Activated naive CD8-positive, alpha-beta T cell treated with anti-CD3 and anti-CD28 coated beads, Interleukin-2, amount 50 U/mL, for 24 hours (primary cell): Measurements from ENCODE around the gene PTGER1.
"Not testable (repeated sequence)": the region's sequence is repeated elsewhere in the genome, so short reads cannot be mapped to it uniquely, and the experiment has no call there.

Source experiments
- ATAC-seq: fragments of 150-1000 bp; cut with Tn5 transposase; one replicate; pipeline ENCODE4 v1.10.0; 2021
- DNase-seq: peaks from one replicate; pipeline ENCODE4 v3.0.0; 2021
- H3K27ac Mint-ChIP-seq: one replicate; pipeline ENCODE4 v1.8.0; 2021; ENCODE audit warnings: mild to moderate bottlenecking, mixed read lengths
- H3K27me3 Mint-ChIP-seq: one replicate; pipeline ENCODE4 v1.8.0; 2021; ENCODE audit warnings: mixed read lengths
- H3K36me3 Mint-ChIP-seq: one replicate; pipeline ENCODE4 v1.8.0; 2021; ENCODE audit warnings: low read depth, mixed read lengths
- H3K4me1 Mint-ChIP-seq: one replicate; pipeline ENCODE4 v1.8.0; 2021; ENCODE audit warnings: mixed read lengths
- H3K4me3 Mint-ChIP-seq: one replicate; pipeline ENCODE4 v1.8.0; 2021; ENCODE audit warnings: mild to moderate bottlenecking, moderate library complexity, mixed read lengths
- H3K9me3 Mint-ChIP-seq: one replicate; pipeline ENCODE4 v1.8.0; 2021; ENCODE audit warnings: mixed read lengths

The PTGER1 gene

GRCh38 chr19:14473073-14473977, 1.8 kb downstream of the PTGER1 start:
- DNase-seq = no peak
- peaks cover 18% of the 10 kb centered on the region for H3K27me3 Mint-ChIP-seq

GRCh38 chr19:14472202-14472938, 2.8 kb downstream of the PTGER1 start:
- Mint-ChIP-seq H3K9me3 (no peaks in the 10 kb centered on the region), H3K27ac (no peak overlapping the region), H3K36me3 (peaks cover 8% of the 10 kb centered on the region), H3K4me3 (no peak overlapping the region), H3K27me3 (peaks cover 18% of the 10 kb centered on the region), H3K4me1 (peaks cover 32% of the 10 kb centered on the region)
- DNase-seq (peak; percentile 95), ATAC-seq (peak; percentile 52)

More at GRCh38 chr19:14473073-14473977, 1.8 kb downstream of the PTGER1 start:
- Mint-ChIP-seq H3K27ac (no peak overlapping the region), H3K36me3 (peaks cover 6% of the 10 kb centered on the region), H3K9me3 (no peaks in the 10 kb centered on the region), H3K4me3 (no peak overlapping the region), H3K4me1 (peaks cover 32% of the 10 kb centered on the region)
- no peak for ATAC-seq

GRCh38 chr19:14471436-14472187, 3.5 kb downstream of the PTGER1 start:
- H3K27ac Mint-ChIP-seq = no peak overlapping the region
- ATAC-seq (no peak), DNase-seq (no peak)
- H3K27me3 Mint-ChIP-seq = peaks cover 18% of the 10 kb centered on the region
- H3K4me3 Mint-ChIP-seq = no peak overlapping the region
- H3K4me1 Mint-ChIP-seq = peaks cover 31% of the 10 kb centered on the region
- H3K9me3 Mint-ChIP-seq = no peaks in the 10 kb centered on the region
- peaks cover 8% of the 10 kb centered on the region for H3K36me3 Mint-ChIP-seq

- H3K27me3 Mint-ChIP-seq = peaks cover 16% of the 10 kb centered on the region
- H3K9me3 Mint-ChIP-seq = no peaks in the 10 kb centered on the region
- H3K4me3 Mint-ChIP-seq = no peak overlapping the region
- no peak overlapping the region for H3K27ac Mint-ChIP-seq
- ATAC-seq (no peak), DNase-seq (no peak)
- H3K36me3 Mint-ChIP-seq = peaks cover 8% of the 10 kb centered on the region
- H3K4me1 Mint-ChIP-seq = peaks cover 18% of the 10 kb centered on the region
Measured at GRCh38 chr19:14470031-14470876, 4.9 kb downstream of the PTGER1 start.

GRCh38 chr19:14467816-14468215, 7.3 kb downstream of the PTGER1 start:
- H3K36me3 Mint-ChIP-seq = peaks cover 9% of the 10 kb centered on the region
- ATAC-seq (no peak), DNase-seq (no peak)
- H3K27ac Mint-ChIP-seq = no peak overlapping the region
- H3K4me1 Mint-ChIP-seq = peaks cover 5% of the 10 kb centered on the region
- peaks cover 3% of the 10 kb centered on the region for H3K27me3 Mint-ChIP-seq
- no peak overlapping the region for H3K4me3 Mint-ChIP-seq
- H3K9me3 Mint-ChIP-seq = no peaks in the 10 kb centered on the region

GRCh38 chr19:14467391-14467790, 7.8 kb downstream of the PTGER1 start:
- no peak overlapping the region for H3K4me3 Mint-ChIP-seq
- DNase-seq (no peak), ATAC-seq (no peak)
- peaks cover 4% of the 10 kb centered on the region for H3K4me1 Mint-ChIP-seq
- peaks cover 13% of the 10 kb centered on the region for H3K36me3 Mint-ChIP-seq
- no peaks in the 10 kb centered on the region for H3K9me3 Mint-ChIP-seq
- H3K27ac Mint-ChIP-seq = no peak overlapping the region
- H3K27me3 Mint-ChIP-seq = no peaks in the 10 kb centered on the region

- Mint-ChIP-seq H3K9me3 (no peaks in the 10 kb centered on the region), H3K4me1 (peaks cover 5% of the 10 kb centered on the region), H3K27me3 (no peaks in the 10 kb centered on the region), H3K4me3 (no peak overlapping the region), H3K27ac (no peak overlapping the region), H3K36me3 (peaks cover 27% of the 10 kb centered on the region)
- DNase-seq (no peak), ATAC-seq (no peak)
Measured at GRCh38 chr19:14463747-14464146, 11.4 kb downstream of the PTGER1 start.

- not testable (repeated sequence) for ATAC-seq, H3K27ac Mint-ChIP-seq, H3K4me1 Mint-ChIP-seq
Measured at GRCh38 chr19:14462401-14462800, 12.8 kb downstream of the PTGER1 start.

GRCh38 chr19:14460935-14461334, 14.2 kb downstream of the PTGER1 start:
- peaks cover 25% of the 10 kb centered on the region for H3K36me3 Mint-ChIP-seq
- no peaks in the 10 kb centered on the region for H3K9me3 Mint-ChIP-seq
- H3K27ac Mint-ChIP-seq = no peak overlapping the region
- DNase-seq (no peak), ATAC-seq (no peak)
- no peak overlapping the region for H3K4me3 Mint-ChIP-seq
- H3K27me3 Mint-ChIP-seq = no peaks in the 10 kb centered on the region
- peaks cover 5% of the 10 kb centered on the region for H3K4me1 Mint-ChIP-seq

More at GRCh38 chr19:14462401-14462800, 12.8 kb downstream of the PTGER1 start:
- not testable (repeated sequence) for H3K27me3 Mint-ChIP-seq, DNase-seq, H3K4me3 Mint-ChIP-seq, H3K9me3 Mint-ChIP-seq
- peaks cover 25% of the 10 kb centered on the region for H3K36me3 Mint-ChIP-seq

GRCh38 chr19:14459703-14460102, 15.5 kb downstream of the PTGER1 start:
- DNase-seq (no peak), ATAC-seq (peak; percentile 87)
- Mint-ChIP-seq H3K27ac (peak overlapping the region; percentile 6), H3K4me1 (peaks cover 5% of the 10 kb centered on the region), H3K4me3 (no peak overlapping the region), H3K36me3 (peaks cover 31% of the 10 kb centered on the region), H3K27me3 (no peaks in the 10 kb centered on the region), H3K9me3 (no peaks in the 10 kb centered on the region)

- not testable (repeated sequence) for H3K4me1 Mint-ChIP-seq, DNase-seq, H3K9me3 Mint-ChIP-seq, H3K27ac Mint-ChIP-seq, H3K27me3 Mint-ChIP-seq, H3K4me3 Mint-ChIP-seq, ATAC-seq
- H3K36me3 Mint-ChIP-seq = peaks cover 33% of the 10 kb centered on the region
Measured at GRCh38 chr19:14452303-14452702, 22.9 kb downstream of the PTGER1 start.

- Mint-ChIP-seq H3K9me3 (no peaks in the 10 kb centered on the region), H3K27me3 (no peaks in the 10 kb centered on the region), H3K27ac (no peak overlapping the region), H3K36me3 (peaks cover 42% of the 10 kb centered on the region), H3K4me1 (peaks cover 1% of the 10 kb centered on the region), H3K4me3 (no peak overlapping the region)
- no peak for ATAC-seq
- no peak for DNase-seq
Measured at GRCh38 chr19:14450876-14451275, 24.3 kb downstream of the PTGER1 start.

- DNase-seq = peak; percentile 80
- peaks cover 1% of the 10 kb centered on the region for H3K4me1 Mint-ChIP-seq
- H3K4me3 Mint-ChIP-seq = no peak overlapping the region
- ATAC-seq = peak; percentile 67
- H3K36me3 Mint-ChIP-seq = peaks cover 40% of the 10 kb centered on the region
- no peak overlapping the region for H3K27ac Mint-ChIP-seq
- H3K27me3 Mint-ChIP-seq = no peaks in the 10 kb centered on the region
- no peaks in the 10 kb centered on the region for H3K9me3 Mint-ChIP-seq
Measured at GRCh38 chr19:14450168-14450874, 24.8 kb downstream of the PTGER1 start.
